Measurements from ENCODE around the gene TRIP10.

The TRIP10 gene

DNA sequence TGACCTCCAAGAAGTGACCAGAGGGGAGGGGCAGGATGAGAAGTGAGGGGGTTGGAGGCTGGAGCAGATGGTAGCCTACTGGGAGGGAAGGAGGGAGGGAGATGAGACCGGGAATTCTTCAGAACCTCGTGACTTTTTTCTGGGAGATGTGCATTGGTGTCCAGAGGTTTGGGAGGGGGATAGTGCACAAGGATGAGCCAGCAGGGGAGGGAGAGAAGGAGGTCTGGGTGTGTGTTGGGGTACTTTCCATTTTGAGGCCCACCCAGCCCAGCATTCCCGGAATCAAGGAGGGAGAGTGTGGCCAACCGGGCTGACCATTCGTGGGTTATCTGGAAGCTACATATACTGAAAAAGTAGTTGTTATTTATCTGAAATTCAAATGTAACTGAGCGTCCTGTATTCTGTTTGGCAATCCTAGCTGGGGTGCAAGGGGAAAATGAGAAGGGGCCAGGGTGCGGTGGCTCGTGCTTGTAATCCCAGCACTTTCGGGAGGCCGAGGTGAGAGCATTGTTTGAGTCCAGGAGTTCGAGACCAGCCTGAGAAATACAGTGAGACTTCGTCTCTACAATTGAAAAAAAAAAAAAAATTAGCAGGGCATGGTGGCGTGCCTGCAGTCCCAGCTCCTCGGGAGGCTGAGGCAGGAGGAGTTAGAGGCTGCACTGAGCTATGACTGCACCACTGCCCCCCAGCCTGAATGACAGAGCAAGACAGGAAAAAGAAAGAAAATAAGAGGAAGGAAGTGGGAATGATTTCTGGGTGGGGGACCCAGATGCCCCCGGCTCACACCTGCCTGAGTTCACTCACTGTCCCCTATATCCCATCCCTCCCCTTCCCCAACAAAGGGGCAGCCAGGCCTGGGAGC, 14.6 kb upstream of the TRIP10 start:
- in situ Hi-C loops (cut with HindIII; ENCODE audit: low sequenced_read_pairs) = no loop called here
- DNase-seq (ENCODE audit: low read depth) = no peak
- TF ChIP-seq, protein P1, sequence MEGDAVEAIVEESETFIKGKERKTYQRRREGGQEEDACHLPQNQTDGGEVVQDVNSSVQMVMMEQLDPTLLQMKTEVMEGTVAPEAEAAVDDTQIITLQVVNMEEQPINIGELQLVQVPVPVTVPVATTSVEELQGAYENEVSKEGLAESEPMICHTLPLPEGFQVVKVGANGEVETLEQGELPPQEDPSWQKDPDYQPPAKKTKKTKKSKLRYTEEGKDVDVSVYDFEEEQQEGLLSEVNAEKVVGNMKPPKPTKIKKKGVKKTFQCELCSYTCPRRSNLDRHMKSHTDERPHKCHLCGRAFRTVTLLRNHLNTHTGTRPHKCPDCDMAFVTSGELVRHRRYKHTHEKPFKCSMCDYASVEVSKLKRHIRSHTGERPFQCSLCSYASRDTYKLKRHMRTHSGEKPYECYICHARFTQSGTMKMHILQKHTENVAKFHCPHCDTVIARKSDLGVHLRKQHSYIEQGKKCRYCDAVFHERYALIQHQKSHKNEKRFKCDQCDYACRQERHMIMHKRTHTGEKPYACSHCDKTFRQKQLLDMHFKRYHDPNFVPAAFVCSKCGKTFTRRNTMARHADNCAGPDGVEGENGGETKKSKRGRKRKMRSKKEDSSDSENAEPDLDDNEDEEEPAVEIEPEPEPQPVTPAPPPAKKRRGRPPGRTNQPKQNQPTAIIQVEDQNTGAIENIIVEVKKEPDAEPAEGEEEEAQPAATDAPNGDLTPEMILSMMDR (IDR thresholded peaks at IDR 0.05; ENCODE audit: low read depth, low read length, missing control alignments) = no peak
- no peak overlapping the region for H3K4me3 ChIP-seq (ENCODE audit: low read depth, low read length)

DNA sequence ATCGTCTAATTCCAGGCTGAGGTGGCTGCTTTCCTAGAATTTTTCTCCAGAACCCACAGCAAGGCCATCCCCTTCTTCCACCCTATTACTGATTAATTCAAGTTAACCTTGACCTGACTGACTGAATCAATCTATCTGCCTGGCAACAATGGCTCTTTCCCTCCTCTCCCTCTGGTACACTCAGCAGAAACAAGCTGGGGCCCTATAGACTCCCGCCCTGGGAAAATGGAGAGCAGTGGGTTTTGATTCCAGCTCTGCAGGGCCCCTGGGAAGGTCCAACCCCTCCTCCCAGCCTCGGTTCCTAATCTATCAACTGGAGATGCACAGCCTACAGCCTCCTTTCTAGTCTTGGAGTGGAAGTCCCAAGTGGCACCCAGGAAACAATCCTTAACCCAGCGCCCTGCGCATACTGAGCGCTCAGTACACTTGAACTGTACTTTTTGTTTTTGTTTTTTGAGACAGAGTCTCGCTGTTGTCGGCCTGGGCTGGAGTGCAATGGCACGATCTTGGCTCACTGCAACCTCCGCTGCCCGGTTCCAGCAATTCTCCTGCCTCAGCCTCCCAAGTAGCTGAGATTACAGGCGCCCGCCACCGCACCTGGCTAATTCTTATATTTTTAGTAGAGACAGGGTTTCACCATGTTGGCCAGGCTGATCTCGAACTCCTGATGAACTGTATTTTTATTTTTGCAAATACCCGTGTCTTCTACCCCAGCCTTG, 13.8 kb upstream of the TRIP10 start:
- no peak for DNase-seq (ENCODE audit: low read depth)
- in situ Hi-C loops (cut with HindIII; ENCODE audit: low sequenced_read_pairs) = no loop called here

DNA sequence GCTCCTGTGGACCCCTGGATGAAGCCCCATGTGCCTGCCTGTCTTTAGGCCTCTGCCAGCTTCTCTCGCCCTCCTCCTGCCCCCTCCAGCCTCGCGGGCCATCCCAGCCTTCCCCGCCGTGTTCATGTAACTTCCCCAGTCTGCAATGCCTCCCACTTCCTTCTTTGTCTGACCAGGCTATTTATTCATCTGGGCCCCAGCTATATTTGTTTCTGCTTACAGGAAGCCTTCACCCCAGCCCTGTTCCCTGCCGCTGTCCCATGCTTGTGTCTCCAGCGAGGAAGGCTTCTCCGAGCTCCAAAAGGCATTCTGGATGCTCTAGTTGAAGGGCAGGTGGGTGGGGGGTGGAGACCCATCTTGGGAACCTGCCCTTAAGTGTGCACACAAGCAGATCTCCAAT, 11.1 kb upstream of the TRIP10 start:
- H3K4me3 ChIP-seq (ENCODE audit: low read depth, low read length) = no peak overlapping the region
- TF ChIP-seq, protein P1 (IDR thresholded peaks at IDR 0.05; ENCODE audit: low read depth, low read length, missing control alignments) = no peak
- in situ Hi-C loops (cut with HindIII; ENCODE audit: low sequenced_read_pairs) = no loop called here
- DNase-seq (ENCODE audit: low read depth) = no peak

More for the DNA sequence above, 13.8 kb upstream of the TRIP10 start:
- H3K4me3 ChIP-seq (ENCODE audit: low read depth, low read length) = no peak overlapping the region
- TF ChIP-seq, protein P1 (IDR thresholded peaks at IDR 0.05; ENCODE audit: low read depth, low read length, missing control alignments) = no peak

DNA sequence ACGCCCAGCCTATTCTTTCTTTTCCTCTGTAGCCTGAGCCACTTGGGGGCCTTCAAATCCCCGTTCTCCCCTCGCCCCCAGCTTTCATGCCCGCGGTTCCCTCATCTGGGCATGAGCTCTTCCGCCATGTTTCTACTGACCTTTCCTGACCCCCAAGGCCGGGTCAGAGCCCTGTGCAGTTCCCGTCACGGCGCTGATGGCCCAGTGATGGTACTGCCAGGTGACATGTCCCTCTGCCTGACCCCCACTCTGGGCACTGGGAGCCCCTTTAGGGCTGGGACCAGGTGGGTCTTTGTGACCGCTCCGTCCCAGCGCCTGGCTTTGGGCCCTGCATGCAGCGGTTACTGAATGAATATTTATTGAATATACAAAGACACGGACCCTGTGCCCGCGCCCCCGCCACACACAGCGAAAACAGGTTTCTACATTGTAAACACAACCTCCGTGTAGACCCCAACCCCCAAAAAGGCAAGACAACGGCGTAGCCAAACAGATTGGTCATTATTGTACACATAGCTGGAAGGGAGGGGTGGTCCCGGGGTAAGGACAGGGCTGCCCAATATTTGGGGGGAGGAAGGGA, 9.8 kb upstream of the TRIP10 start:
- no peak for DNase-seq (ENCODE audit: low read depth)
- no peak overlapping the region for H3K4me3 ChIP-seq (ENCODE audit: low read depth, low read length)
- in situ Hi-C loops (cut with HindIII; ENCODE audit: low sequenced_read_pairs) = no loop called here

DNA sequence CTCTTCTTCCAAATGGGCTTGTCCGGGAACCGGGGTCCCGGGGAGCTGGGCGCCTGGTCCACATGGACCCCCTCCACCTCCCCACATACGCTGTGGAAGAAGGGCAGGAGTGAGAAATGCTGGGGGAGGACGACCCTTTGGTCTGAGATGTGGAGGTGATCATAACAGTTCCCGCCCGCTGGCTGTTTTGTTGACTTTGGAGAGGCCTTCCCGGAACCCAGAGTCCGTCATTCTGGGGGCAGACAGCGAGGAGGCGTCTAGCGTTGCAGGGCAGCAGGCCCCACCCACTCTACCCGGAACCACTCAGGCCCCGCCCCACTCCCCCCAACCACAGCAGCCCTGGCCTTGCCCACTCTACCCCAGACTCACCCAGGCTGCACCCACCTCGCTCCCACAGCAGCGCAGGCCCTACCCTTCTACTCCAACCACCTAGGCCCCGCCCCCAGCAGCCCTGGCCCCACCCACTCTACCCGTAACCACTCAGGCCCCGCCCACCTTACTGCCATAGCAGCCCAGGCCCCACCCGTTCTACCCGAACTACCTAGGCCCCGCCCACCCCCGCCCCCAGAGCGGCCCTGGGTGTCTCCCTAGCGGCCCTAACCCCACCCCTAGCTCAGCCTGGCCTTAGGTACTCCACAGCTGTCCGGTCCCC, 9.2 kb upstream of the TRIP10 start:
- in situ Hi-C loops (cut with HindIII; ENCODE audit: low sequenced_read_pairs) = no loop called here
- TF ChIP-seq, protein P1 (IDR thresholded peaks at IDR 0.05; ENCODE audit: low read depth, low read length, missing control alignments) = no peak
- DNase-seq (ENCODE audit: low read depth) = no peak
- no peak overlapping the region for H3K4me3 ChIP-seq (ENCODE audit: low read depth, low read length)

More for the DNA sequence above, 9.8 kb upstream of the TRIP10 start:
- TF ChIP-seq, protein P1 (IDR thresholded peaks at IDR 0.05; ENCODE audit: low read depth, low read length, missing control alignments) = no peak

Data from astrocyte of the cerebellum (primary cell).